IMR-90 (cell line): Measurements from ENCODE around the gene LAS1L.

Experiments used
- BHLHE40 ChIP-seq: fragments of 150-350 bp; IDR thresholded peaks from 2 replicates; pipeline ENCODE4 v1.6.1; 2016; ENCODE audit warnings: mild to moderate bottlenecking, low read depth, low read length
- CEBPB ChIP-seq: IDR thresholded peaks from 2 replicates; pipeline ENCODE4 v1.6.1; 2012; ENCODE audit warnings: low read depth, low read length, improper control_type of control experiment
- CTCF ChIP-seq: conservative IDR thresholded peaks from 2 replicates; pipeline ENCODE4 v1.5.1; 2012; ENCODE audit warnings: mild to moderate bottlenecking, low read depth, low read length, improper control_type of control experiment
- ELK1 ChIP-seq: fragments of 150-350 bp; IDR thresholded peaks from 2 replicates; pipeline ENCODE4 v1.6.1; 2016; ENCODE audit warnings: low read depth, mild to moderate bottlenecking, low read length, moderate library complexity, borderline replicate concordance
- FOS ChIP-seq: fragments of 150-350 bp; IDR thresholded peaks from 2 replicates; pipeline ENCODE4 v1.6.1; 2016; ENCODE audit warnings: low read depth, low read length
- MXI1 ChIP-seq: IDR thresholded peaks from 2 replicates; pipeline ENCODE4 v1.6.1; 2012; ENCODE audit warnings: low read depth, mild to moderate bottlenecking, low read length, moderate library complexity, borderline replicate concordance
- POLR2A ChIP-seq: IDR thresholded peaks from 2 replicates; pipeline ENCODE4 v1.6.1; 2012; ENCODE audit warnings: mild to moderate bottlenecking, low read depth, low read length
- RAD21 ChIP-seq: IDR thresholded peaks from 2 replicates; pipeline ENCODE4 v1.6.1; 2012; ENCODE audit warnings: low read length, improper control_type of control experiment
- SMC3 ChIP-seq: fragments of 150-350 bp; IDR thresholded peaks from 2 replicates; pipeline ENCODE4 v1.6.1; 2016; ENCODE audit warnings: low read depth, mild to moderate bottlenecking, antibody characterized with exemption, low read length, moderate library complexity

DNA sequence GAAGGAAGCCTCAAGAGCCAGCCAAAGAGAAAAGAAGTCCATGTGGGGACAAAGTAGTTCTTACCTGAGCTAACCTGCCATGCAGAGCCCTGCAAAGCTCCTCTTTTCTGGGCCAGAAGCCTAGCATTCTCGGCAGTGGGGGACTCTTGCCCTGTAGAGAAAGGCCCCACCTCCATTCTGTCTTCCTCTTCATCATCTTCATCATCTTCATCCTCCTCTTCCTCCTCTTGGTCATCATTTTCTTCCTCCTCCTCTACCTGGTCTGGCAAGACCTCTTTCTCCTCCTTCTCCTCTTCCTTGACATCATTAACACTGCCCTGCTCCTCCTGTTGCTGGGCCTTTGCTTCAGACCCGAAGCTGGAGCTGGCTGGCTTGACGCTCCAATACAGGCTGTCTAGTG, 16.7 kb downstream of the LAS1L start:
- TF ChIP-seq FOS (no peak), POLR2A (no peak), CTCF (no peak), RAD21 (no peak), CEBPB (no peak), MXI1 (no peak), BHLHE40 (no peak), SMC3 (no peak), ELK1 (no peak)
